NCI-H446 treated with DMSO at 0.1 percent for 48 hours (cell line): Measurements from ENCODE around the gene BCL6B.
A peak's percentile ranks its signal among the peaks of the same experiment; 100 is the strongest.
"Not testable (repeated sequence)": the region's sequence is repeated elsewhere in the genome, so short reads cannot be mapped to it uniquely, and the experiment has no call there.

Experiments
- DNase-seq: peaks from one replicate; lab custom pipeline; 2025; lab: John Stamatoyannopoulos, UW

BCL6B gene

GRCh38 chr17:7027335-7027734 lies 4.5 kb downstream of the BCL6B start:
- no peak for DNase-seq

- DNase-seq, result no peak
These were observed 6.2 kb downstream of the BCL6B start for GRCh38 chr17:7029096-7029495.

GRCh38 chr17:7029659-7030058 lies 6.8 kb downstream of the BCL6B start:
- no peak for DNase-seq

GRCh38 chr17:7034955-7035590 lies 12.2 kb downstream of the BCL6B start:
- no peak for DNase-seq

- peak; percentile 62 for DNase-seq
These were observed 12.9 kb downstream of the BCL6B start, which contains the start of gene SLC16A13 for GRCh38 chr17:7035591-7036368. Gene SLC16A13, plus strand, starts transcription at chr17:7036015. Its CDS starts 368 bp downstream, at chr17:7036383.

GRCh38 chr17:7038025-7038862 lies 15.4 kb downstream of the BCL6B start:
- DNase-seq, result no peak

GRCh38 chr17:7039832-7040231 lies 17.0 kb downstream of the BCL6B start:
- DNase-seq, result no peak

- DNase-seq, result no peak
These were observed 19.0 kb downstream of the BCL6B start for GRCh38 chr17:7041607-7042500.

GRCh38 chr17:7042501-7043181 lies 19.8 kb downstream of the BCL6B start:
- DNase-seq, result no peak

GRCh38 chr17:7043182-7043496 lies 20.3 kb downstream of the BCL6B start:
- DNase-seq, result no peak

GRCh38 chr17:7043497-7044198 lies 20.8 kb downstream of the BCL6B start, which contains the start of gene SLC16A11:
Gene SLC16A11, minus strand, starts transcription at chr17:7044092. Its CDS starts 579 bp downstream, at chr17:7043513.
- DNase-seq, result no peak

- DNase-seq, result peak; percentile 27
These were observed 22.8 kb downstream of the BCL6B start for GRCh38 chr17:7045492-7046126.

GRCh38 chr17:7046127-7046724 lies 23.4 kb downstream of the BCL6B start:
- no peak for DNase-seq

- not testable (repeated sequence) for DNase-seq
These were observed 24.0 kb downstream of the BCL6B start for GRCh38 chr17:7046725-7047397.

- DNase-seq, result no peak
These were observed 24.7 kb downstream of the BCL6B start for GRCh38 chr17:7047566-7047965.

GRCh38 chr17:7048968-7049367 lies 26.1 kb downstream of the BCL6B start:
- no peak for DNase-seq

- DNase-seq, result not testable (repeated sequence)
These were observed 27.7 kb downstream of the BCL6B start for GRCh38 chr17:7050583-7050982.

GRCh38 chr17:7056386-7056785 lies 33.5 kb downstream of the BCL6B start:
- no peak for DNase-seq
